HCT116 (cell line): ENCODE data around the gene KDM2B.

Source experiments
- CTCF ChIP-seq, 3 experiments: fragments of 200-600 bp in 1 of 3; sonication (generic) in 1 of 3; IDR thresholded peaks in 2 of 3; conservative IDR thresholded peaks in 1 of 3; 2 replicates each; pipeline ENCODE4 v1.5.1; 2012 to 2017; ENCODE audit warnings: low read depth in 2 of 3, low read length in 2 of 3, antibody characterized with exemption in 1 of 3, borderline replicate concordance in 1 of 3, control low read depth in 1 of 3, mild to moderate bottlenecking in 1 of 3, mixed read lengths in 1 of 3, mixed run types in 1 of 3, moderate library complexity in 1 of 3; ENCODE audit not compliant: insufficient read depth in 1 of 3
- EZH2 ChIP-seq: fragments of 200-600 bp; sonication (generic); IDR thresholded peaks from 2 replicates; pipeline ENCODE4 v1.6.1; 2017; ENCODE audit warnings: antibody characterized with exemption, mixed run types
- FOSL1 ChIP-seq: IDR thresholded peaks from 2 replicates; pipeline ENCODE4 v1.6.1; 2012; ENCODE audit warnings: low read depth
- MAX ChIP-seq: IDR thresholded peaks from 2 replicates; pipeline ENCODE4 v1.6.1; 2012
- POLR2A ChIP-seq: IDR thresholded peaks from 2 replicates; pipeline ENCODE4 v1.7.0; 2011; ENCODE audit warnings: borderline replicate concordance; ENCODE audit not compliant: insufficient read depth, insufficient read length; ENCODE audit errors: extremely low read depth
- POLR2AphosphoS5 ChIP-seq: IDR thresholded peaks from 2 replicates; pipeline ENCODE4 v1.6.1; 2011; ENCODE audit warnings: mild to moderate bottlenecking, low read depth, low read length, moderate library complexity
- REST ChIP-seq: IDR thresholded peaks from 2 replicates; pipeline ENCODE4 v1.6.1; 2012; ENCODE audit warnings: low read depth
- TCF7L2 ChIP-seq: IDR thresholded peaks from 2 replicates; pipeline ENCODE4 v1.7.0; 2011; ENCODE audit warnings: borderline replicate concordance, inconsistent platforms; ENCODE audit not compliant: insufficient read depth, insufficient read length; ENCODE audit errors: extremely low read depth
- ZFX ChIP-seq: fragments of 450-650 bp; IDR thresholded peaks from 2 replicates; pipeline ENCODE4 v1.6.1; 2017
- ZNF274 ChIP-seq: fragments of 200-500 bp; sonication (Bioruptor generic); IDR thresholded peaks from 2 replicates; pipeline ENCODE4 v1.6.1; 2014; ENCODE audit warnings: mild to moderate bottlenecking, low read depth, low read length, inconsistent platforms

GRCh38 chr12:121515615-121516014 is 65.2 kb downstream of the KDM2B start:
- TF ChIP-seq MAX (no peak), ZFX (no peak), FOSL1 (no peak), CTCF (IDR thresholded peaks at IDR 0.05 in 2 of 3, conservative IDR thresholded peaks at IDR 0.05 in 1 of 3; ENCODE audit: borderline replicate concordance in 1 of 3, insufficient read depth in 1 of 3, low read depth in 2 of 3, low read length in 2 of 3) (no peak), EZH2 (no peak), POLR2AphosphoS5 (no peak), TCF7L2 (no peak), REST (no peak), POLR2A (no peak), ZNF274 (no peak)
